Superior temporal gyrus (tissue), 1 donor: ENCODE measurements around the gene ZGPAT.
A peak's percentile ranks its signal among the peaks of the same experiment; 100 is the strongest.
"Not testable (repeated sequence)": the region's sequence is repeated elsewhere in the genome, so short reads cannot be mapped to it uniquely, and the experiment has no call there.

Source experiments
- DNase-seq: peaks from one replicate; pipeline ENCODE4 v3.0.0-alpha.2; 2016; ENCODE audit errors: extremely low spot score

The ZGPAT gene

GRCh38 chr20:63765082-63765873 lies 57.4 kb downstream of the ZGPAT start:
- no peak for DNase-seq

- DNase-seq: no peak
These were observed 58.1 kb downstream of the ZGPAT start for GRCh38 chr20:63765902-63766301.

- no peak for DNase-seq
These were observed 59.0 kb downstream of the ZGPAT start for GRCh38 chr20:63766695-63767426.

- DNase-seq: no peak
These were observed 59.6 kb downstream of the ZGPAT start for GRCh38 chr20:63767456-63767855.

- DNase-seq: no peak
These were observed 60.0 kb downstream of the ZGPAT start for GRCh38 chr20:63767886-63768285.

- no peak for DNase-seq
These were observed 61.0 kb downstream of the ZGPAT start for GRCh38 chr20:63768591-63769515.

GRCh38 chr20:63769891-63770474 lies 62.1 kb downstream of the ZGPAT start:
- DNase-seq: no peak

- no peak for DNase-seq
These were observed 63.3 kb downstream of the ZGPAT start for GRCh38 chr20:63771046-63771707.

- DNase-seq: no peak
These were observed 65.1 kb downstream of the ZGPAT start for GRCh38 chr20:63772781-63773518.

- DNase-seq: no peak
These were observed 65.9 kb downstream of the ZGPAT start for GRCh38 chr20:63773571-63774241.

GRCh38 chr20:63774306-63774705 lies 66.5 kb downstream of the ZGPAT start:
- DNase-seq: no peak

GRCh38 chr20:63775096-63775978 lies 67.5 kb downstream of the ZGPAT start:
- peak; percentile 51 for DNase-seq

GRCh38 chr20:63776875-63777274 lies 69.0 kb downstream of the ZGPAT start:
- DNase-seq: not testable (repeated sequence)

GRCh38 chr20:63777614-63778013 lies 69.8 kb downstream of the ZGPAT start:
- DNase-seq: no peak

GRCh38 chr20:63778034-63778752 lies 70.4 kb downstream of the ZGPAT start:
- no peak for DNase-seq

- no peak for DNase-seq
These were observed 71.0 kb downstream of the ZGPAT start for GRCh38 chr20:63778857-63779256.

- DNase-seq: no peak
These were observed 73.3 kb downstream of the ZGPAT start for GRCh38 chr20:63781181-63781580.

- no peak for DNase-seq
These were observed 74.2 kb downstream of the ZGPAT start for GRCh38 chr20:63782051-63782471.
